Measurements from ENCODE around the gene CERCAM.

DNA sequence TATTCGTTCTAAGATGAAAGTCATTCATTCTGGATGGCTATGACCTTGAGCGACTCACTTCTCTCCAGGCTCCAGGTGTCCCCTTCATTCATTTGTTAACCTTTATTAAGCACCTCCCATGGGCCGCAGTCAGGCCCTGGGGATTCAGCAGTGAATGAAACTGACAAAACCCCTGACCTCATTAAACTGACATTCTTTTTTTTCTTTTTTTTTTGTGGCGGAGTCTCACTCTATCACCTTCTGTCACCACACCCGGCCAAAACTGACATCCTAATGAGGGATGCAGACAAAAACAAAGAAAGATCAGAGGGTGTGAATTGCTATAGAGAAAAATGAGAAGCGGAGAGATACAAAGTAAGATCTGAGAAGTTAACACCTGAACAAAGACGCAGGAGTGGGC lies 18.6 kb downstream of the CERCAM start:
- TF ChIP-seq CTCF (IDR thresholded peaks at IDR 0.05) (no peak), POLR2A (IDR thresholded peaks at IDR 0.05) (no peak)

All from uterus (tissue), 2 donors.